NCI-H2171 treated with DMSO at 0.1 percent for 48 hours (cell line): ENCODE data around the gene UGT1A4.

Source experiments
- DNase-seq: peaks from one replicate; lab custom pipeline; 2025; lab: John Stamatoyannopoulos, UW

The UGT1A4 gene

GRCh38 chr2:233811732-233812131 lies 93.2 kb downstream of the UGT1A4 start:
- no peak for DNase-seq

- no peak for DNase-seq
Measured at GRCh38 chr2:233813236-233814055, 94.9 kb downstream of the UGT1A4 start.

- no peak for DNase-seq
Measured at GRCh38 chr2:233814056-233814835, 95.7 kb downstream of the UGT1A4 start.

GRCh38 chr2:233815861-233816260 lies 97.3 kb downstream of the UGT1A4 start:
- DNase-seq = no peak

GRCh38 chr2:233816334-233816733 lies 97.8 kb downstream of the UGT1A4 start:
- peak; percentile 46 for DNase-seq

GRCh38 chr2:233816771-233817170 lies 98.2 kb downstream of the UGT1A4 start:
- DNase-seq = no peak

GRCh38 chr2:233817361-233817911 lies 98.9 kb downstream of the UGT1A4 start:
- no peak for DNase-seq

GRCh38 chr2:233817995-233818638 lies 99.6 kb downstream of the UGT1A4 start:
- no peak for DNase-seq

- no peak for DNase-seq
Measured at GRCh38 chr2:233818639-233819621, 100.4 kb downstream of the UGT1A4 start.

- no peak for DNase-seq
Measured at GRCh38 chr2:233819884-233820773, 101.6 kb downstream of the UGT1A4 start.

- no peak for DNase-seq
Measured at GRCh38 chr2:233820774-233821105, 102.2 kb downstream of the UGT1A4 start.

- DNase-seq = no peak
Measured at GRCh38 chr2:233821196-233821595, 102.7 kb downstream of the UGT1A4 start.

- no peak for DNase-seq
Measured at GRCh38 chr2:233821709-233822100, 103.2 kb downstream of the UGT1A4 start.

GRCh38 chr2:233822101-233822771 lies 103.7 kb downstream of the UGT1A4 start:
- DNase-seq = no peak
